Fibroblast of the aortic adventitia (primary cell): ENCODE results near the gene ADGRG6. TPM values are rescaled to one million over a fixed set of nuclear protein-coding genes. Genes with fewer than 3 reads are reported as not detected.

Source experiments
- DNase-seq: peaks from one replicate; pipeline ENCODE4 v3.0.0-alpha.2; 2010; ENCODE audit warnings: low read depth
- H3K4me3 ChIP-seq: 2 replicates; pipeline ENCODE4 v1.5.1; 2011; ENCODE audit warnings: low read depth, mild to moderate bottlenecking, control low read depth, low read length, moderate library complexity
- total RNA-seq: library from RNA; depleted of rRNA; stranded (reverse); fragments of >200 nt; gene quantifications from 2 replicates; pipeline ENCODE4 v1.2.3, GENCODE V29; 2012; ENCODE audit warnings: low replicate concordance
- TF ChIP-seq, protein P1 (sequence below): IDR thresholded peaks from 2 replicates; pipeline ENCODE4 v1.5.1; 2011; ENCODE audit warnings: mild to moderate bottlenecking, low read length, control low read depth, inconsistent platforms; ENCODE audit not compliant: insufficient read depth

Gene ADGRG6
- total RNA-seq, 1 donor = 1.7 TPM

GRCh38 chr6:142384519-142385254 lies 82.9 kb downstream of the ADGRG6 start:
- DNase-seq = peak; percentile 74
- H3K4me3 ChIP-seq = no peak overlapping the region
- TF ChIP-seq, protein P1, sequence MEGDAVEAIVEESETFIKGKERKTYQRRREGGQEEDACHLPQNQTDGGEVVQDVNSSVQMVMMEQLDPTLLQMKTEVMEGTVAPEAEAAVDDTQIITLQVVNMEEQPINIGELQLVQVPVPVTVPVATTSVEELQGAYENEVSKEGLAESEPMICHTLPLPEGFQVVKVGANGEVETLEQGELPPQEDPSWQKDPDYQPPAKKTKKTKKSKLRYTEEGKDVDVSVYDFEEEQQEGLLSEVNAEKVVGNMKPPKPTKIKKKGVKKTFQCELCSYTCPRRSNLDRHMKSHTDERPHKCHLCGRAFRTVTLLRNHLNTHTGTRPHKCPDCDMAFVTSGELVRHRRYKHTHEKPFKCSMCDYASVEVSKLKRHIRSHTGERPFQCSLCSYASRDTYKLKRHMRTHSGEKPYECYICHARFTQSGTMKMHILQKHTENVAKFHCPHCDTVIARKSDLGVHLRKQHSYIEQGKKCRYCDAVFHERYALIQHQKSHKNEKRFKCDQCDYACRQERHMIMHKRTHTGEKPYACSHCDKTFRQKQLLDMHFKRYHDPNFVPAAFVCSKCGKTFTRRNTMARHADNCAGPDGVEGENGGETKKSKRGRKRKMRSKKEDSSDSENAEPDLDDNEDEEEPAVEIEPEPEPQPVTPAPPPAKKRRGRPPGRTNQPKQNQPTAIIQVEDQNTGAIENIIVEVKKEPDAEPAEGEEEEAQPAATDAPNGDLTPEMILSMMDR = no peak

DNA sequence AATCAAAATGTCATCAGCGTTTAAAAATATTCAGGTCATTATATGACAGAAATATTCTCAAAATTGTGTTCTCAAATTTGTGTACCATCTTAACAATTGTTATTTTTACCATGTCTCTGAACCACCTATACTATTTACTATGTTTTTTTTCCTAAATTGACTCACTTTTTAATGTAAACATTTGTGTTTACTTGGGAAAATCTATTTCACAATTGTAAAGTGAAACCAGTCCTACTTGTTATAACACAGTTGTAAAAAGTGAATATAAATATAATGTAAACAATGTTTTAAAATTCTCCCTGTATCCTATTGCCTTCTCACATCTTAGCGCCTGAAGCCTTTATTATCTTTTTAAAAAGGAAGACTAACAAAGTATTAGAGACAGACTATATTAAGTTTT lies 83.5 kb downstream of the ADGRG6 start:
- no peak overlapping the region for H3K4me3 ChIP-seq
- TF ChIP-seq, protein P1 = no peak
- DNase-seq = no peak

GRCh38 chr6:142386657-142387056 lies 84.8 kb downstream of the ADGRG6 start:
- TF ChIP-seq, protein P1 = no peak
- DNase-seq = no peak

GRCh38 chr6:142387997-142388815 lies 86.4 kb downstream of the ADGRG6 start:
- TF ChIP-seq, protein P1 = peak; percentile 76
- H3K4me3 ChIP-seq = no peak overlapping the region
- DNase-seq = peak; percentile 81

More at GRCh38 chr6:142386657-142387056, 84.8 kb downstream of the ADGRG6 start:
- H3K4me3 ChIP-seq = no peak overlapping the region

DNA sequence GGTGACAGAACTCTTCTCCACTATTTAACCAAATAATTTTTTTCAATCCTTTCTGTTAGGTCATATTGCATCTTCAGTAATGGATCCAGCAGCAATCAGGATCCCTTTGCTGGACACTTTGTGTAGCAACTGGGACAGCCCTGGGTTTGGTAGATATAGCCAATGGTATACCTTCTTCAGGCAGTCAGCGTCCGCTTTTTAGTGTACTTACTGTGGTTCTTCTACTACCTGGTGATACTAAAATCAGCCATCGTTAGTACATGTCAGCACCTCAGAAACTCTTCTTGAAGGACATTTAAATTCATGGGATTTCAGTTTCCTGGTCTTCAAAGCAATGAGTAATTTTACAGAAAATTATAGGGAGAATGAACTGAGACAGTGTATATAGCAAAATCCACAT lies 93.5 kb downstream of the ADGRG6 start:
- H3K4me3 ChIP-seq = no peak overlapping the region
- DNase-seq = no peak
- TF ChIP-seq, protein P1 = no peak

GRCh38 chr6:142395768-142396231 lies 94.0 kb downstream of the ADGRG6 start:
- H3K4me3 ChIP-seq = no peak overlapping the region
- no peak for DNase-seq
- TF ChIP-seq, protein P1 = no peak
